Lower lobe of right lung (tissue), 2 donors: ENCODE data around the gene PCGF2. TPM values are rescaled to one million over a fixed set of nuclear protein-coding genes. Genes with fewer than 3 reads are reported as not detected.
A peak's percentile ranks its signal among the peaks of the same experiment; 100 is the strongest.

ENCODE experiments used
- ATAC-seq, 2 donors: fragments of 200-7000 bp; cut with Tn5 transposase; one replicate each; pipeline ENCODE4 v1.9.1; 2020 to 2022; ENCODE audit warnings: mild to moderate bottlenecking in 2 of 2, moderate library complexity in 2 of 2
- DNase-seq: peaks from one replicate; pipeline ENCODE4 v3.0.0-alpha.2; 2020
- H3K27ac ChIP-seq: fragments of 200-600 bp; one replicate; pipeline ENCODE4 v1.8.0; 2022
- H3K27me3 ChIP-seq: fragments of 200-600 bp; one replicate; pipeline ENCODE4 v1.8.0; 2022; ENCODE audit warnings: low read depth
- H3K36me3 ChIP-seq: fragments of 200-600 bp; one replicate; pipeline ENCODE4 v1.8.0; 2022; ENCODE audit warnings: mild to moderate bottlenecking
- H3K4me1 ChIP-seq: fragments of 200-600 bp; one replicate; pipeline ENCODE4 v1.8.0; 2022
- H3K4me3 ChIP-seq: fragments of 200-600 bp; one replicate; pipeline ENCODE4 v1.8.0; 2022; ENCODE audit warnings: mild to moderate bottlenecking
- H3K9me3 ChIP-seq: fragments of 200-600 bp; one replicate; pipeline ENCODE4 v1.8.0; 2022
- intact Hi-C: fragments of 100-400 bp; cut with DNase I; formaldehyde crosslinking; loops from one replicate; pipeline ENCODE4 v1.11.0; 2022
- total RNA-seq: library from RNA; stranded (reverse); fragmentation: NEBNext Ultra II Directional; extraction: Animal tissue kit (Norgen Biotek cat#: 25700); gene quantifications from one replicate; pipeline ENCODE4 v1.2.1, GENCODE V29; 2021
- TF ChIP-seq, protein P1 (sequence below): fragments of 200-600 bp; IDR thresholded peaks from one replicate; pipeline ENCODE4 v1.8.0; 2022; ENCODE audit warnings: antibody characterized with exemption, mild to moderate bottlenecking
- donor health status: DM: no; HTN: yes; CAD: no; lungs with severe emphysema.

The PCGF2 gene
- total RNA-seq, 1 donor from 2014 or later: 53.5 TPM

DNA sequence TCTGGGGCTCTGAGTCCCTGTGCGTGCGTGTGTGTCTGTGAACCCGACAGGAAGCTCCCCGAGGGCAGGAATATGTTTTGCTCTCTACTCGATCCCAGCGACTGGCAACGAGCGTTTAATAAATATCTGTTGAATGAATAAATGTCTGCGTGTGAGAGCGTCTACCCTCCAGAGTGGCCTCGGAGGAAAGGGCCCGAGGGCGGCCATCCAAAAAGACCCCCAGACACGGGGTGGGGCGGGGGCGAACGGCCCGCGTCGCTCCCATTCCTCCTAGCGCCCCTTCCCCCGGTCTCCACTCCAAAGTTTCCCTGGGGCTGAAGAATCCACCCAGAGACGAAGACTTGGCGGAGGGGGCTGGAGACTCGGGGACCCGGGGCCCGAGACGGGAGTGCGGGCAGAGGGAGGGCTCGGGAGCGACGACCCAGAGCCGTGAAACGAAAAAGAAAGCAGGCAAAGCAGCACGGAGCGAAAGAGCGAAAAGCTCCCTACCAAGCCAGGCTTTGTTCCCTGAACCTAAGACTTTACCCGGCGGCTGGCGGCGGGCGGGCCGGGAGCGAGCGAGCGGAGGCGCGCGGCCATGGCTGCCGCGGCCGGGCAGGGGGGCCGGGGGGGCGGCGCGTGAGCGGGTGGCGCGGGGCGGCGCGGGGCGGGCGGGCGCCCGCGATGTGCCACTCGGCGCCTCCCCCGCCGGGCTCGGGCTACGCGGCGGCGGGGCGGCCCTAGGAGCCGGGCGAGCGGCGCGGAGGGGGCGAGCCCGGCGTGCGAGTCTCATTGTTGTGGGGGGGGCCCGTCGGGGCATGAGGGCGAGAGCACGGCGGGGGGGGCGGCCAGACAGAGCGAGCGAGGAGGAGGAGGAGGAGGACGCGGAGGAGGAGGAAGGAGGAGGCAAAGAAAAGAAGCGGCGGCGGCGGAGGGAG lies 43.3 kb downstream of the PCGF2 start, which contains the start of gene MLLT6:
MLLT6 (plus strand) TSS at position 668 of the 917 bp plus-strand sequence. CDS start 360 bp downstream, outside the sequence.
- peaks cover 50% of the 10 kb centered on the region for H3K4me1 ChIP-seq

DNA sequence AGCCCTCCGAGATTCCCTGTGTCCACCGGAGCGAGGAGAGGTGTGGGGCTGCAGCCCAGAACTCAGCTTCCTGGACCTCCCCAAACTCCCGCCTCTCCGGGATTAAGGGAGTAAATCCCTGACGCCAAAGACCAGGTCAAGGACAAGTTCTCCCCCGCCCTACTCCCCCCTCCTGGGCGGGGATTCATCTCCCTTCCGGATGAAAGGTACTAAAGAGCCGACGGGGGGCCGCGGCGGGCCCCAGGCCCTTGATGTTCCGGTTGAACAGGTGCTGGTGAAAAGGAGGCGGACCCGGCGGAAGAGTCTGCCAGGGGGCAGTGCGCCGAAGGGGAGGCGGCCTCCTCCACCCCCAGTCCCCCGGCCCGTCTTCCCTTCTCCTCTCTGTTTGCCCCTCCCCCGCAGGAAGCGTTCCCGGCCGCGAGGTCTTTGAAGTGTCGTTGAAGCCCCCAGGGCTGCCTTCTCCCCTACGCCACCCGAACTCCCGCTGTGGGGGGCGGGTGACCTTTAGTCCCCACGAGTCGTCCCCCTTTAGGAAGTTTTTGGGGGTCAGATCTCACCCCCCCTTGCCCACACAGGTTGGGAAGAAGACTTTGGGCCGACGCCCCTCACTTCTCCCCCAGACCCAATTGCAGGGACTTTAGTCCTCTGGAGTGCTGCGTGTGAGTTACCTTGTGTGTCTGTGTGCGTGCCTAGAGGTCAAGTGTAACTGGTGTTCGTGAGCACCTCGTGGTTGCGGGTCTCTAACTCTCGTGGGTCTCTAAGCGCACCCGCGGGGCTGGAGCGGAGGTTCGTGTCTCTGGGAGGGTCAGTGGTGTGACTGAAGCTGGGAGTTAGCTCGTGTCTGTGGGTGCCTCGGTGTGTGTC lies 44.2 kb downstream of the PCGF2 start:
- Histone ChIP-seq H3K4me1 (peaks cover 59% of the 10 kb centered on the region), H3K36me3 (peaks cover 17% of the 10 kb centered on the region), H3K27ac (peak overlapping the region; percentile 97), H3K27me3 (no peaks in the 10 kb centered on the region), H3K4me3 (peak overlapping the region; percentile 71), H3K9me3 (no peaks in the 10 kb centered on the region)
- ATAC-seq (peak; percentile 70 to 80), DNase-seq (peak; percentile 94)
- TF ChIP-seq, protein P1, sequence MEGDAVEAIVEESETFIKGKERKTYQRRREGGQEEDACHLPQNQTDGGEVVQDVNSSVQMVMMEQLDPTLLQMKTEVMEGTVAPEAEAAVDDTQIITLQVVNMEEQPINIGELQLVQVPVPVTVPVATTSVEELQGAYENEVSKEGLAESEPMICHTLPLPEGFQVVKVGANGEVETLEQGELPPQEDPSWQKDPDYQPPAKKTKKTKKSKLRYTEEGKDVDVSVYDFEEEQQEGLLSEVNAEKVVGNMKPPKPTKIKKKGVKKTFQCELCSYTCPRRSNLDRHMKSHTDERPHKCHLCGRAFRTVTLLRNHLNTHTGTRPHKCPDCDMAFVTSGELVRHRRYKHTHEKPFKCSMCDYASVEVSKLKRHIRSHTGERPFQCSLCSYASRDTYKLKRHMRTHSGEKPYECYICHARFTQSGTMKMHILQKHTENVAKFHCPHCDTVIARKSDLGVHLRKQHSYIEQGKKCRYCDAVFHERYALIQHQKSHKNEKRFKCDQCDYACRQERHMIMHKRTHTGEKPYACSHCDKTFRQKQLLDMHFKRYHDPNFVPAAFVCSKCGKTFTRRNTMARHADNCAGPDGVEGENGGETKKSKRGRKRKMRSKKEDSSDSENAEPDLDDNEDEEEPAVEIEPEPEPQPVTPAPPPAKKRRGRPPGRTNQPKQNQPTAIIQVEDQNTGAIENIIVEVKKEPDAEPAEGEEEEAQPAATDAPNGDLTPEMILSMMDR: no peak
- intact Hi-C loops: no loop called here

More for the DNA sequence above, 43.3 kb downstream of the PCGF2 start, which contains the start of gene MLLT6:
- H3K9me3 ChIP-seq: no peaks in the 10 kb centered on the region
- intact Hi-C loops: no loop called here
- DNase-seq (peak; percentile 85), ATAC-seq (peak; percentile 54 to 61)
- H3K27me3 ChIP-seq: no peaks in the 10 kb centered on the region
- H3K36me3 ChIP-seq: peaks cover 26% of the 10 kb centered on the region
- peak within 1 kb of the TSS; percentile 97 for H3K27ac ChIP-seq
- peak within 1 kb of the TSS; percentile 71 for H3K4me3 ChIP-seq
- TF ChIP-seq, protein P1: no peak

DNA sequence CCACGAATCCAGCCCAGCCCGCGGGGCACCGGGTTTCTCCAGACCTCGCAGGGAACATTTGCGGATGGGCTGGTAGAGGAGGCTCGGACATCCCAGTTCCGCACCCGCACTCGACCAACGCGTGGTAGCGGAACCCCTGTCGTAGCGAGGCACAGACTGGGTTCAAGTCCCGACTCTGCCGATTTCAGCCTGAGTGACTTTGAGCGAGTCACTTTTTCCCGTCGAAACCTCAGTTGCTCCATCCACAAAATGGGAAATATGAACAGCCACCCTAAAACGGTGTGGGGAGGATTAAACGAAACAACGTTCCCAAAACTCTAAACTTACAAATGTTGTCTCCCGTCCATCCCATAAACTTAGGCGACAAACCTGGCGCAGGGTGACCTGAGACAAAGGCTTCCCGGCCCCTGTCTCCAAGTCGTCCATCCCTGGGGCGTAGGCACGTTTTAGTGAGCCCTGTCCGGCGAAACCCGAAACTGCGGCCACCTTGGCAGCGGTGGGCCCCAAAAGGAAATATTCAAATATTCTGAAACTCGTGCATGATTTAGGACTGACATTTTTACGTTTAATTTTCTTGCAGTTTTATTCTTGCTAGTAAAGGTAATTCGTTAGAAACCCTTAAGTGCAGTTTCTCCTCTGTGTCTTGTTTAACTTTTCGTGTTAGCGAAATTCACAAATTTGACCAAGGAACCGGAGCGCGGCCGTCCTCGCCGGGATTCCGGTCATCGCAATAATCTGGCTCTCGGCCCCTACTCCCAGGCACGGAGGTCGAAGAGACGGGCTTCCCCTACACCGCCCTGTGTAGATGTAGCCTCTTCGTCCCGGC lies 45.0 kb downstream of the PCGF2 start:
- intact Hi-C loops: no loop called here
- ATAC-seq (no peak), DNase-seq (peak; percentile 60)
- Histone ChIP-seq H3K4me1 (peaks cover 63% of the 10 kb centered on the region), H3K27me3 (no peaks in the 10 kb centered on the region), H3K27ac (peak overlapping the region; percentile 97), H3K36me3 (peaks cover 9% of the 10 kb centered on the region), H3K4me3 (peak overlapping the region; percentile 71), H3K9me3 (no peaks in the 10 kb centered on the region)
- TF ChIP-seq, protein P1: no peak

DNA sequence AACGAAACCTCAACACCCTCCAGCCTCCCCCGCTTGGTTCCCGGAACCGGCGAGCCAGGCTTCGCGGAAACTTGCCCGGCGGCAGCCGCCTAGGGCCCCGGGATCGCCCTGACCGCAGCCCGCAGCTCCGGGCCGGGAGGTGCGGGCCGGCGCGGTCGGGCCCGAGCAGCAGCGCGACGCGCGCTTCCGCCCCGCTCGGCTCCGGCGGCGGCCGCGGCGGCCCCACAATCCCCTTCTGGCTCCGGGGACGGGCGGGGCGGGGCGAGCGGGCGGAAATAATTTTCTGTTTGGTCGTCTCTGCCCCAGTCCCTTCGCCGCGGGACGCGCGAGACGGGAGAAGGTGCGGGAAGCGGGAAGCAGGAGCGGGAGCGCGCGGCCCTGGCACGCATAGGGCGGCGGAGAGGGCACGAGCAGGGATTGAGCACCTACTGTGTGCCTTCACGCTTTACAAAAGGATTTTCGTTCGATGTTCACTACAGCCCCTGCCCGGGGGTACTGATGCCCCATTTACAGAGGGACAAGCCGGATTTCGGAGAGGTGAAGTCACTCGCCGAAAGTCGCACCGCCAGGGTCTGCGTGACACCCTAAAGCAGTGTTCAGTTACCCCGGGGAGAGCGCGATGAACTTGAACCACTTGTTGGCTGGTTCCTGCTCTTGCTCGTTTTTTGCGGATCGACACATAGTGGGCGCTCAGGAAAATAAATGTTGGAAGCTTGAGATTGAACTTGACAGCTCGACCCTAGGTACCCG lies 45.8 kb downstream of the PCGF2 start:
- Histone ChIP-seq H3K4me1 (peaks cover 55% of the 10 kb centered on the region), H3K36me3 (peaks cover 1% of the 10 kb centered on the region)

More for the DNA sequence above, 45.8 kb downstream of the PCGF2 start:
- Histone ChIP-seq H3K9me3 (no peaks in the 10 kb centered on the region), H3K4me3 (peak overlapping the region; percentile 71), H3K27ac (peak overlapping the region; percentile 97), H3K27me3 (no peaks in the 10 kb centered on the region)
- intact Hi-C loops: no loop called here
- peak; percentile 71 to 75 for ATAC-seq
- DNase-seq: peak; percentile 91
- TF ChIP-seq, protein P1: no peak
